Dermis microvascular lymphatic vessel endothelial cell (primary cell): ENCODE results near the gene TOM1. TPM values are rescaled to one million over a fixed set of nuclear protein-coding genes. Genes with fewer than 3 reads are reported as not detected.
A peak's percentile ranks its signal among the peaks of the same experiment; 100 is the strongest.

ENCODE experiments used
- DNase-seq, 2 donors: peaks; one replicate each; pipeline versions ENCODE4 v3.0.0 to v3.0.0-alpha.2; 2010; ENCODE audit warnings: low read depth in 2 of 2
- total RNA-seq: library from RNA; depleted of rRNA; stranded (reverse); fragments of >200 nt; gene quantifications from 2 replicates; pipeline ENCODE4 v1.2.1, GENCODE V29; 2014

TOM1 gene
- total RNA-seq, 1 donor from 2014 or later: 16.6 TPM

- no peak for DNase-seq
Measured at GRCh38 chr22:35323305-35323704, 23.6 kb downstream of the TOM1 start.

- no peak for DNase-seq
Measured at GRCh38 chr22:35324067-35324466, 24.4 kb downstream of the TOM1 start.

GRCh38 chr22:35324762-35325161 is 25.1 kb downstream of the TOM1 start:
- no peak for DNase-seq

GRCh38 chr22:35325209-35325608 is 25.5 kb downstream of the TOM1 start:
- DNase-seq: no peak

GRCh38 chr22:35326854-35327562 is 27.3 kb downstream of the TOM1 start:
- DNase-seq: no peak

GRCh38 chr22:35327690-35328471 is 28.2 kb downstream of the TOM1 start:
- no peak for DNase-seq

- peak; percentile 50 to 63 for DNase-seq
Measured at GRCh38 chr22:35328472-35328885, 28.8 kb downstream of the TOM1 start.

GRCh38 chr22:35329114-35329847 is 29.6 kb downstream of the TOM1 start:
- peak; percentile 44 to 52 for DNase-seq

- peak; percentile 87 for DNase-seq
Measured at GRCh38 chr22:35330258-35330861, 30.7 kb downstream of the TOM1 start.

- DNase-seq: no peak
Measured at GRCh38 chr22:35332278-35332677, 32.6 kb downstream of the TOM1 start.

GRCh38 chr22:35333220-35333619 is 33.5 kb downstream of the TOM1 start:
- no peak for DNase-seq

GRCh38 chr22:35334004-35334403 is 34.3 kb downstream of the TOM1 start:
- DNase-seq: no peak

GRCh38 chr22:35335468-35335867 is 35.8 kb downstream of the TOM1 start:
- DNase-seq: no peak

GRCh38 chr22:35335936-35336781 is 36.5 kb downstream of the TOM1 start:
- DNase-seq: no peak

- peak in 1 of 2 donors; percentile 29 for DNase-seq
Measured at GRCh38 chr22:35337932-35338331, 38.2 kb downstream of the TOM1 start.

GRCh38 chr22:35341090-35341874 is 41.6 kb downstream of the TOM1 start:
- no peak for DNase-seq

GRCh38 chr22:35342390-35342789 is 42.7 kb downstream of the TOM1 start:
- no peak for DNase-seq

- no peak for DNase-seq
Measured at GRCh38 chr22:35343664-35344550, 44.2 kb downstream of the TOM1 start.
